ENCODE results near the gene TMCC3. TPM values are rescaled to one million over a fixed set of nuclear protein-coding genes. Genes with fewer than 3 reads are reported as not detected.

TMCC3 gene
- total and polyA plus RNA-seq, 9 of the 15 experiments (the other 6 are each of a cell fraction or from before 2014, with no cell fraction given) = not detected

GRCh38 chr12:94616203-94616729 lies 34.1 kb downstream of the TMCC3 start (continued):
- peak; percentile 84 to 88 for TF ChIP-seq TRIM24 (IDR thresholded peaks at IDR 0.05)
- no peak for TF ChIP-seq USF2 (CRISPR knock-in tag; IDR thresholded peaks at IDR 0.05)
- no peak for TF ChIP-seq NR3C1 (CRISPR knock-in tag; IDR thresholded peaks at IDR 0.05)
- no peak for TF ChIP-seq AFF4 (CRISPR knock-in tag; IDR thresholded peaks at IDR 0.05)
- no peak for TF ChIP-seq THRA (IDR thresholded peaks at IDR 0.05)
- no peak for TF ChIP-seq ZNF408 (CRISPR knock-in tag; IDR thresholded peaks at IDR 0.05; ENCODE audit: low read depth)
- TF ChIP-seq MLX (CRISPR knock-in tag; conservative IDR thresholded peaks at IDR 0.05) = no peak
- TF ChIP-seq ATF7 (IDR thresholded peaks at IDR 0.05) = no peak
- no peak for TF ChIP-seq ILF3 (IDR thresholded peaks at IDR 0.05; ENCODE audit: borderline replicate concordance)
- TF ChIP-seq TEAD4 (IDR thresholded peaks at IDR 0.05; ENCODE audit: low read length) = peak; percentile 76
- TF ChIP-seq TEAD4 (CRISPR knock-in tag; IDR thresholded peaks at IDR 0.05; ENCODE audit: borderline replicate concordance) = no peak
- no peak for TF ChIP-seq MIER1 (IDR thresholded peaks at IDR 0.05; ENCODE audit: low read depth)
- TF ChIP-seq HDGF (IDR thresholded peaks at IDR 0.05) = no peak
- no peak for TF ChIP-seq ZNF583 (CRISPR knock-in tag; IDR thresholded peaks at IDR 0.05)
- TF ChIP-seq NFXL1 (CRISPR knock-in tag; IDR thresholded peaks at IDR 0.05) = no peak
- no peak for TF ChIP-seq MAFF (IDR thresholded peaks at IDR 0.05; ENCODE audit: low read length)
- TF ChIP-seq BMI1 (IDR thresholded peaks at IDR 0.05; ENCODE audit: low read length) = no peak
- TF ChIP-seq RAD21 (CRISPR knock-in tag; conservative IDR thresholded peaks at IDR 0.05 in 1 of 2, IDR thresholded peaks at IDR 0.05 in 1 of 2) = peak in 1 of 2 experiments; percentile 34; a peak in 2 of 4 replicates
- TF ChIP-seq ZFP30 (CRISPR knock-in tag; IDR thresholded peaks at IDR 0.05; ENCODE audit: borderline replicate concordance) = no peak
- no peak; the same call in 1 of the 2 replicates for TF ChIP-seq CHAMP1 (IDR thresholded peaks at IDR 0.05)
- TF ChIP-seq ZNF77 (CRISPR knock-in tag; IDR thresholded peaks at IDR 0.05) = no peak
- no peak for TF ChIP-seq LARP7 (IDR thresholded peaks at IDR 0.05)

Measured in K562 (cell line).